Measurements from ENCODE around the gene ZKSCAN7. TPM values are rescaled to one million over a fixed set of nuclear protein-coding genes. Genes with fewer than 3 reads are reported as not detected.
"Not testable (repeated sequence)": the region's sequence is repeated elsewhere in the genome, so short reads cannot be mapped to it uniquely, and the experiment has no call there.

The ZKSCAN7 gene
- total and polyA plus RNA-seq, 2 experiments from 2014 or later, result 4.7 to 17.8 TPM

GRCh38 chr3:44578924-44579515 lies 24.0 kb downstream of the ZKSCAN7 start:
- peaks cover 23% of the 10 kb centered on the region for H3K36me3 Mint-ChIP-seq (ENCODE audit: low read depth)
- peaks cover 20% of the 10 kb centered on the region for H3K27me3 ChIP-seq (ENCODE audit: insufficient read depth)
- not testable (repeated sequence) for DNase-seq (ENCODE audit: low spot score); H3K36me3 ChIP-seq (ENCODE audit: insufficient read depth); H3K27ac ChIP-seq (ENCODE audit: low read depth); H3K4me1 ChIP-seq (ENCODE audit: insufficient read depth); H3K27me3 Mint-ChIP-seq (ENCODE audit: insufficient read depth, low read depth, poor library complexity); ATAC-seq; H3K9me2 ChIP-seq (ENCODE audit: insufficient read depth); H3K4me1 Mint-ChIP-seq; H4K20me1 ChIP-seq (replicated peaks; ENCODE audit: insufficient read depth); H3K4me2 ChIP-seq; H3K9me3 Mint-ChIP-seq; H3K4me3 Mint-ChIP-seq; H3K27ac Mint-ChIP-seq; H3F3A ChIP-seq (replicated peaks; ENCODE audit: low read depth); H2AFZ ChIP-seq; H3K4me3 ChIP-seq; H3K79me2 ChIP-seq (replicated peaks; ENCODE audit: insufficient read depth)

GRCh38 chr3:44579749-44580148 lies 24.8 kb downstream of the ZKSCAN7 start:
- H3K9me3 Mint-ChIP-seq; H3K27ac ChIP-seq (ENCODE audit: low read depth); H3K9me2 ChIP-seq (ENCODE audit: insufficient read depth); H3K79me2 ChIP-seq (replicated peaks; ENCODE audit: insufficient read depth); ATAC-seq; H4K20me1 ChIP-seq (replicated peaks; ENCODE audit: insufficient read depth); H2AFZ ChIP-seq; H3F3A ChIP-seq (replicated peaks; ENCODE audit: low read depth); H3K4me1 ChIP-seq (ENCODE audit: insufficient read depth); H3K4me3 ChIP-seq; H3K27me3 Mint-ChIP-seq (ENCODE audit: insufficient read depth, low read depth, poor library complexity); H3K36me3 ChIP-seq (ENCODE audit: insufficient read depth); H3K27ac Mint-ChIP-seq; H3K4me2 ChIP-seq; DNase-seq (ENCODE audit: low spot score); H3K4me3 Mint-ChIP-seq: not testable (repeated sequence)
- H3K27me3 ChIP-seq (ENCODE audit: insufficient read depth), result peaks cover 20% of the 10 kb centered on the region
- Mint-ChIP-seq H3K36me3 (ENCODE audit: low read depth) (peaks cover 23% of the 10 kb centered on the region), H3K4me1 (peaks cover 11% of the 10 kb centered on the region)

- not testable (repeated sequence) for H3K36me3 ChIP-seq (ENCODE audit: insufficient read depth); H3K27ac Mint-ChIP-seq; H4K20me1 ChIP-seq (replicated peaks; ENCODE audit: insufficient read depth); H2AFZ ChIP-seq; H3K4me1 ChIP-seq (ENCODE audit: insufficient read depth); H3K9me3 Mint-ChIP-seq; H3K79me2 ChIP-seq (replicated peaks; ENCODE audit: insufficient read depth); H3F3A ChIP-seq (replicated peaks; ENCODE audit: low read depth); H3K27me3 Mint-ChIP-seq (ENCODE audit: insufficient read depth, low read depth, poor library complexity); H3K27ac ChIP-seq (ENCODE audit: low read depth); H3K9me2 ChIP-seq (ENCODE audit: insufficient read depth)
- peaks cover 18% of the 10 kb centered on the region for H3K4me1 Mint-ChIP-seq
- peak overlapping the region; percentile 38; the same call in 1 of the 2 replicates for H3K4me3 ChIP-seq
- peak overlapping the region; percentile 57 for H3K4me2 ChIP-seq
- H3K4me3 Mint-ChIP-seq, result peak overlapping the region; percentile 16; the same call in 1 of the 3 replicates
- H3K36me3 Mint-ChIP-seq (ENCODE audit: low read depth), result peaks cover 29% of the 10 kb centered on the region
- DNase-seq (ENCODE audit: low spot score) (peak; percentile 47), ATAC-seq (peak; percentile 3; the same call in 2 of the 3 replicates)
- peaks cover 20% of the 10 kb centered on the region for H3K27me3 ChIP-seq (ENCODE audit: insufficient read depth)
Observed at GRCh38 chr3:44580971-44581370, 26.0 kb downstream of the ZKSCAN7 start.

GRCh38 chr3:44584646-44585501 lies 29.9 kb downstream of the ZKSCAN7 start, which contains the start of gene ZNF660:
Gene ZNF660 (plus strand): TSS chr3:44584964. CDS start chr3:44594194, 9,230 bp downstream.
- peak within 1 kb of the TSS; percentile 94 for H2AFZ ChIP-seq
- ATAC-seq (peak; percentile 98), DNase-seq (ENCODE audit: low spot score) (peak; percentile 97)
- H3F3A ChIP-seq (replicated peaks; ENCODE audit: low read depth), result no peaks in the 10 kb centered on the region
- H3K79me2 ChIP-seq (replicated peaks; ENCODE audit: insufficient read depth), result peaks cover 7% of the 10 kb centered on the region; the same call in 1 of the 2 replicates
- H3K27ac ChIP-seq (ENCODE audit: low read depth), result peak within 1 kb of the TSS; percentile 90; the same call in 1 of the 2 replicates
- peaks cover 20% of the 10 kb centered on the region for H3K27me3 ChIP-seq (ENCODE audit: insufficient read depth)
- peaks cover 10% of the 10 kb centered on the region; the same call in 1 of the 2 replicates for H3K36me3 ChIP-seq (ENCODE audit: insufficient read depth)
- no peaks in the 10 kb centered on the region for H3K9me2 ChIP-seq (ENCODE audit: insufficient read depth)
- H3K4me1 Mint-ChIP-seq, result peaks cover 20% of the 10 kb centered on the region
- no peaks in the 10 kb centered on the region for H3K9me3 Mint-ChIP-seq
- H3K4me3 ChIP-seq, result peak within 1 kb of the TSS; percentile 95
- H3K27me3 Mint-ChIP-seq (ENCODE audit: insufficient read depth, low read depth, poor library complexity), result peaks cover 6% of the 10 kb centered on the region
- peak within 1 kb of the TSS; percentile 89 for H3K4me3 Mint-ChIP-seq
- TF ChIP-seq NANOG (IDR thresholded peaks at IDR 0.05; ENCODE audit: borderline replicate concordance) (no peak), CREB1 (CRISPR knock-in tag; IDR thresholded peaks at IDR 0.05; ENCODE audit: low read depth) (peak; percentile 78), ETS1 (IDR thresholded peaks at IDR 0.05) (peak; percentile 53; the same call in 1 of the 2 replicates), POLR2AphosphoS5 (IDR thresholded peaks at IDR 0.05; ENCODE audit: low read depth) (peak; percentile 84), ZNF331 (CRISPR knock-in tag; IDR thresholded peaks at IDR 0.05; ENCODE audit: low read depth) (no peak), CTCF (conservative IDR thresholded peaks at IDR 0.05; ENCODE audit: low read depth in 2 of 2) (no peak), JUNB (IDR thresholded peaks at IDR 0.05; ENCODE audit: unreplicated experiment) (no peak), EZH2phosphoT487 (IDR thresholded peaks at IDR 0.05; ENCODE audit: unreplicated experiment) (no peak)
- H4K20me1 ChIP-seq (replicated peaks; ENCODE audit: insufficient read depth), result no peaks in the 10 kb centered on the region
- H3K4me2 ChIP-seq, result peak within 1 kb of the TSS; percentile 99
- H3K36me3 Mint-ChIP-seq (ENCODE audit: low read depth), result peaks cover 48% of the 10 kb centered on the region
- H3K4me1 ChIP-seq (ENCODE audit: insufficient read depth), result peaks cover 9% of the 10 kb centered on the region
- peak within 1 kb of the TSS; percentile 98 for H3K27ac Mint-ChIP-seq
